Measurements from ENCODE around the gene A1BG. TPM values are rescaled to one million over a fixed set of nuclear protein-coding genes. Genes with fewer than 3 reads are reported as not detected.

The A1BG gene
- total and polyA plus RNA-seq, 2 of the 8 experiments (the other 6 are each of a cell fraction or from before 2014, with no cell fraction given), result 20.8 to 69.6 TPM

GRCh38 chr19:58349590-58349989 is 3.7 kb downstream of the A1BG start:
- FAIRE-seq, result no peak
- H3K79me2 ChIP-seq (ENCODE audit: control insufficient read depth in 1 of 2, insufficient read depth in 2 of 2, low read length in 2 of 2), result no peaks in the 10 kb centered on the region
- CTCF ChIA-PET (ENCODE audit: partially characterized antibody), result interaction anchor here (1.0 to 1.7 kb wide), 2 partner anchors 10 to 13 kb away, joined by 3 to 4 read pairs; partner anchors contain the start of gene ZNF497
- no peak for TF ChIP-seq ATF3 (IDR thresholded peaks at IDR 0.05; ENCODE audit: insufficient read depth, low read depth, low read length)
- no peak for TF ChIP-seq MAFK (IDR thresholded peaks at IDR 0.05; ENCODE audit: low read depth, low read length)
- TF ChIP-seq RNF2 (IDR thresholded peaks at IDR 0.05; ENCODE audit: borderline replicate concordance, low read depth, low read length, missing control alignments, poor library complexity, severe bottlenecking), result no peak
- TF ChIP-seq GTF2F1 (IDR thresholded peaks at IDR 0.05; ENCODE audit: borderline replicate concordance, low read depth, low read length), result no peak
- TF ChIP-seq SIX5 (IDR thresholded peaks at IDR 0.05; ENCODE audit: low read depth, low read length), result no peak
- no peak for TF ChIP-seq SUZ12 (IDR thresholded peaks at IDR 0.05; ENCODE audit: low read length)
- no peak for TF ChIP-seq KDM1A (IDR thresholded peaks at IDR 0.05; ENCODE audit: borderline replicate concordance, low read length)
- no peak for TF ChIP-seq KDM4A (IDR thresholded peaks at IDR 0.05; ENCODE audit: low read depth, low read length, severe bottlenecking)
- no peak for TF ChIP-seq RAD21 (IDR thresholded peaks at IDR 0.05 in 1 of 2, conservative IDR thresholded peaks at IDR 0.05 in 1 of 2; ENCODE audit: low read depth in 2 of 2, low read length in 2 of 2)
- no peak for TF ChIP-seq TAF1 (IDR thresholded peaks at IDR 0.05; ENCODE audit: low read depth, low read length)
- TF ChIP-seq CREB1 (IDR thresholded peaks at IDR 0.05), result no peak
- no peak for TF ChIP-seq TCF12 (IDR thresholded peaks at IDR 0.05; ENCODE audit: low read depth, low read length)
- TF ChIP-seq NANOG (IDR thresholded peaks at IDR 0.05; ENCODE audit: insufficient read depth, low read depth, low read length, poor library complexity, severe bottlenecking), result no peak

More at GRCh38 chr19:58349590-58349989, 3.7 kb downstream of the A1BG start:
- POLR2A ChIA-PET (ENCODE audit: partially characterized antibody), result interaction anchor here (1.1 to 11.4 kb wide), 2 partner anchors 13 to 117 kb away, joined by 3 to 102 read pairs; partner anchors contain the start of gene ZNF497
- Histone ChIP-seq H3K23ac (ENCODE audit: insufficient read length) (no peak overlapping the region), H3K79me1 (ENCODE audit: low read depth, low read length) (no peaks in the 10 kb centered on the region), H3K36me3 (ENCODE audit: control insufficient read depth in 2 of 4, insufficient read depth in 4 of 4, low read length in 3 of 4) (no peaks in the 10 kb centered on the region), H2BK5ac (ENCODE audit: low read depth, low read length) (no peak overlapping the region), H2AFZ (ENCODE audit: low read length) (no peak overlapping the region), H3K23me2 (ENCODE audit: low read depth, low read length) (peaks cover 9% of the 10 kb centered on the region), H3K27ac (ENCODE audit: low read depth, low read length) (no peak overlapping the region), H3K4me2 (ENCODE audit: insufficient read depth in 1 of 2, low read depth in 2 of 2, low read length in 2 of 2) (no peak overlapping the region), H3K4me3 (ENCODE audit: extremely low read depth in 1 of 4, insufficient read depth in 2 of 4, low read depth in 3 of 4, low read length in 4 of 4) (no peak overlapping the region), H3K4me1 (replicated peaks in 1 of 4; ENCODE audit: control insufficient read depth in 3 of 4, insufficient read depth in 4 of 4, low read length in 3 of 4) (no peaks in the 10 kb centered on the region; a peak in 1 of 7 replicates), H3K18ac (ENCODE audit: extremely low read depth, low read length) (no peak overlapping the region), H3K56ac (replicated peaks; ENCODE audit: insufficient read length, low read depth, low read length) (no peak overlapping the region), H3K4ac (replicated peaks; ENCODE audit: insufficient read length, low read depth, low read length) (no peak overlapping the region), H4K5ac (ENCODE audit: insufficient read length, low read depth, low read length) (no peak overlapping the region), H3K9ac (replicated peaks in 1 of 4; ENCODE audit: extremely low read depth in 1 of 4, low read depth in 3 of 4, low read length in 3 of 4) (no peak overlapping the region), H2BK15ac (ENCODE audit: low read length) (no peak overlapping the region), H2BK12ac (ENCODE audit: low read depth, low read length) (no peak overlapping the region), H2AK5ac (ENCODE audit: low read depth, low read length) (no peak overlapping the region), H4K8ac (ENCODE audit: extremely low read depth, insufficient read depth, low read length) (no peak overlapping the region), H3K14ac (ENCODE audit: insufficient read length) (no peak overlapping the region), H2BK120ac (replicated peaks; ENCODE audit: low read depth, low read length) (no peak overlapping the region), H3K9me3 (ENCODE audit: insufficient read depth in 2 of 2, low read depth in 1 of 2, low read length in 1 of 2) (no peaks in the 10 kb centered on the region), H4K91ac (replicated peaks; ENCODE audit: insufficient read length, low read length) (no peak overlapping the region), H2BK20ac (ENCODE audit: low read length) (no peak overlapping the region), H3K27me3 (replicated peaks in 1 of 4; ENCODE audit: control insufficient read depth in 3 of 4, extremely low read depth in 1 of 4, insufficient read depth in 3 of 4, low read length in 3 of 4) (0 out of 7 replicates have a peak, but pooled peaks cover 0 to 3% (median 0%) of the 10 kb centered on the region in 4 experiments), H4K20me1 (replicated peaks in 1 of 2; ENCODE audit: control insufficient read depth in 1 of 2, insufficient read depth in 2 of 2, low read length in 2 of 2) (peaks cover 0 to 3% of the 10 kb centered on the region in 2 experiments)
- 88% methylated on average over 8 of the region's 8 CpGs; no CpG with 5 or more reads in 1 of the 2 experiments for WGBS, 2 experiments (ENCODE audit: extremely low coverage in 1 of 2, insufficient coverage in 1 of 2, insufficient read length in 1 of 2, insufficient replicate concordance in 2 of 2, low coverage in 1 of 2, low lambda C conversion rate in 2 of 2, missing lambda C conversion rate in 1 of 2)
- DNase-seq (ENCODE audit: low read depth in 1 of 2, low spot score in 2 of 2), result no peak
